Skeletal muscle tissue (tissue), 4 donors: ENCODE data around the gene LHCGR. TPM values are rescaled to one million over a fixed set of nuclear protein-coding genes. Genes with fewer than 3 reads are reported as not detected.

Experiments
- H3K27ac ChIP-seq: one replicate; pipeline ENCODE4 v1.7.0; 2013; ENCODE audit warnings: mild to moderate bottlenecking, low read depth, low read length, inconsistent platforms
- H3K27me3 ChIP-seq, 3 donors: one replicate each; pipeline ENCODE4 v1.7.0; 2013; ENCODE audit warnings: low read length in 3 of 3; ENCODE audit not compliant: control insufficient read depth in 3 of 3, insufficient read depth in 3 of 3
- H3K36me3 ChIP-seq, 3 donors: one replicate each; pipeline ENCODE4 v1.7.0; 2013; ENCODE audit warnings: low read length in 3 of 3; ENCODE audit not compliant: control insufficient read depth in 3 of 3, insufficient read depth in 3 of 3
- H3K4me1 ChIP-seq, 3 donors: one replicate each; pipeline ENCODE4 v1.7.0; 2013; ENCODE audit warnings: low read length in 3 of 3, mild to moderate bottlenecking in 3 of 3; ENCODE audit not compliant: control insufficient read depth in 3 of 3, insufficient read depth in 3 of 3
- H3K4me3 ChIP-seq, 3 donors: one replicate each; pipeline ENCODE4 v1.7.0; 2013; ENCODE audit warnings: low read length in 3 of 3
- H3K9ac ChIP-seq, 3 donors: one replicate each; pipeline ENCODE4 v1.7.0; 2013; ENCODE audit warnings: low read length in 3 of 3, mild to moderate bottlenecking in 3 of 3, moderate library complexity in 2 of 3, low read depth in 1 of 3
- H3K9me3 ChIP-seq, 3 donors: one replicate each; pipeline ENCODE4 v1.7.0; 2013; ENCODE audit warnings: low read length in 3 of 3; ENCODE audit not compliant: control insufficient read depth in 3 of 3
- total RNA-seq: library from RNA; depleted of rRNA; stranded (reverse); fragments of >200 nt; gene quantifications from one replicate; pipeline ENCODE4 v1.2.3, GENCODE V29; 2014
- donor health status: Osteomylitis.

The LHCGR gene
- total RNA-seq, 1 donor from 2014 or later: 4.2 TPM

- no peak overlapping the region for H3K4me3 ChIP-seq
- no peaks in the 10 kb centered on the region for H3K36me3 ChIP-seq
- H3K9ac ChIP-seq: no peak overlapping the region
- no peaks in the 10 kb centered on the region for H3K4me1 ChIP-seq
- no peaks in the 10 kb centered on the region for H3K27me3 ChIP-seq
- H3K27ac ChIP-seq: no peak overlapping the region
- H3K9me3 ChIP-seq: no peaks in the 10 kb centered on the region
Measured at GRCh38 chr2:48771241-48772014, 15.9 kb upstream of the LHCGR start.

- Histone ChIP-seq H3K9me3 (no peaks in the 10 kb centered on the region), H3K36me3 (no peaks in the 10 kb centered on the region), H3K27me3 (no peaks in the 10 kb centered on the region), H3K27ac (no peak overlapping the region), H3K9ac (no peak overlapping the region), H3K4me1 (no peaks in the 10 kb centered on the region), H3K4me3 (no peak overlapping the region)
Measured at GRCh38 chr2:48770181-48770580, 14.7 kb upstream of the LHCGR start.

GRCh38 chr2:48768669-48769068 is 13.1 kb upstream of the LHCGR start:
- Histone ChIP-seq H3K27me3 (no peaks in the 10 kb centered on the region), H3K9ac (no peak overlapping the region), H3K9me3 (no peaks in the 10 kb centered on the region), H3K4me1 (no peaks in the 10 kb centered on the region), H3K27ac (no peak overlapping the region), H3K4me3 (no peak overlapping the region), H3K36me3 (no peaks in the 10 kb centered on the region)

- no peaks in the 10 kb centered on the region for H3K36me3 ChIP-seq
- no peaks in the 10 kb centered on the region for H3K4me1 ChIP-seq
- H3K4me3 ChIP-seq: no peak overlapping the region
- H3K27ac ChIP-seq: no peak overlapping the region
- H3K9ac ChIP-seq: no peak overlapping the region
- no peaks in the 10 kb centered on the region for H3K27me3 ChIP-seq
- H3K9me3 ChIP-seq: no peaks in the 10 kb centered on the region
Measured at GRCh38 chr2:48767330-48767729, 11.8 kb upstream of the LHCGR start.

- H3K9ac ChIP-seq: no peak overlapping the region
- no peaks in the 10 kb centered on the region for H3K36me3 ChIP-seq
Measured at GRCh38 chr2:48760826-48761225, 5.3 kb upstream of the LHCGR start.

GRCh38 chr2:48759682-48760081 is 4.2 kb upstream of the LHCGR start:
- Histone ChIP-seq H3K4me3 (no peak overlapping the region), H3K36me3 (no peaks in the 10 kb centered on the region), H3K4me1 (peaks cover 0 to 7% (median 0%) of the 10 kb centered on the region in 3 donors), H3K9me3 (no peaks in the 10 kb centered on the region), H3K27me3 (peaks cover 2 to 7% (median 4%) of the 10 kb centered on the region in 3 donors), H3K27ac (no peak overlapping the region), H3K9ac (no peak overlapping the region)

More at GRCh38 chr2:48760826-48761225, 5.3 kb upstream of the LHCGR start:
- Histone ChIP-seq H3K4me1 (no peaks in the 10 kb centered on the region), H3K27me3 (no peaks in the 10 kb centered on the region), H3K27ac (no peak overlapping the region), H3K9me3 (no peaks in the 10 kb centered on the region), H3K4me3 (no peak overlapping the region)

- H3K4me3 ChIP-seq: no peak overlapping the region
- H3K27me3 ChIP-seq: peaks cover 4 to 10% (median 5%) of the 10 kb centered on the region in 3 donors
- no peak overlapping the region for H3K27ac ChIP-seq
- H3K9ac ChIP-seq: no peak overlapping the region
- peaks cover 0 to 7% (median 0%) of the 10 kb centered on the region in 3 donors for H3K4me1 ChIP-seq
- H3K36me3 ChIP-seq: no peaks in the 10 kb centered on the region
- H3K9me3 ChIP-seq: no peaks in the 10 kb centered on the region
Measured at GRCh38 chr2:48756289-48756688, 765 bp upstream of the LHCGR start.

- Histone ChIP-seq H3K9ac (no peak overlapping the region), H3K9me3 (no peaks in the 10 kb centered on the region), H3K27ac (no peak overlapping the region), H3K4me1 (peaks cover 0 to 7% (median 0%) of the 10 kb centered on the region in 3 donors), H3K4me3 (no peak overlapping the region), H3K36me3 (no peaks in the 10 kb centered on the region), H3K27me3 (peaks cover 4 to 10% (median 5%) of the 10 kb centered on the region in 3 donors)
Measured at GRCh38 chr2:48754874-48755273, 650 bp downstream of the LHCGR start.

- H3K9me3 ChIP-seq: no peaks in the 10 kb centered on the region
- no peaks in the 10 kb centered on the region for H3K36me3 ChIP-seq
- H3K4me3 ChIP-seq: no peak overlapping the region
- no peak overlapping the region for H3K27ac ChIP-seq
- peaks cover 0 to 7% (median 0%) of the 10 kb centered on the region in 3 donors for H3K4me1 ChIP-seq
- peaks cover 4 to 10% (median 5%) of the 10 kb centered on the region in 3 donors for H3K27me3 ChIP-seq
- H3K9ac ChIP-seq: no peak overlapping the region
Measured at GRCh38 chr2:48753228-48753627, 2.3 kb downstream of the LHCGR start.

- peaks cover 4 to 8% (median 5%) of the 10 kb centered on the region in 3 donors for H3K27me3 ChIP-seq
- H3K9me3 ChIP-seq: no peaks in the 10 kb centered on the region
- H3K4me3 ChIP-seq: no peak overlapping the region
- H3K4me1 ChIP-seq: peaks cover 0 to 4% (median 0%) of the 10 kb centered on the region in 3 donors
- H3K36me3 ChIP-seq: no peaks in the 10 kb centered on the region
- no peak overlapping the region for H3K9ac ChIP-seq
- H3K27ac ChIP-seq: no peak overlapping the region
Measured at GRCh38 chr2:48750128-48750739, 5.3 kb downstream of the LHCGR start.
